ENCODE data around the gene ANKFN1.

Gene ANKFN1

GRCh38 chr17:56290101-56290801, 137.0 kb downstream of the ANKFN1 start:
- H3K27ac ChIP-seq, result no peak overlapping the region
- no peak for TF ChIP-seq CTCF (IDR thresholded peaks at IDR 0.05)
- TF ChIP-seq ZFX (IDR thresholded peaks at IDR 0.05; ENCODE audit: borderline replicate concordance), result no peak

GRCh38 chr17:56290802-56291118, 137.5 kb downstream of the ANKFN1 start:
- no peak for TF ChIP-seq ZFX (IDR thresholded peaks at IDR 0.05; ENCODE audit: borderline replicate concordance)
- no peak for TF ChIP-seq CTCF (IDR thresholded peaks at IDR 0.05)
- no peak overlapping the region for H3K27ac ChIP-seq

GRCh38 chr17:56291226-56291805, 138.0 kb downstream of the ANKFN1 start:
- no peak for TF ChIP-seq CTCF (IDR thresholded peaks at IDR 0.05)
- H3K27ac ChIP-seq, result no peak overlapping the region

GRCh38 chr17:56292010-56292409, 138.7 kb downstream of the ANKFN1 start:
- TF ChIP-seq CTCF (IDR thresholded peaks at IDR 0.05), result no peak
- TF ChIP-seq ZFX (IDR thresholded peaks at IDR 0.05; ENCODE audit: borderline replicate concordance), result no peak
- H3K27ac ChIP-seq, result no peak overlapping the region

- H3K27ac ChIP-seq, result no peak overlapping the region
- TF ChIP-seq CTCF (IDR thresholded peaks at IDR 0.05) (no peak), ZFX (IDR thresholded peaks at IDR 0.05; ENCODE audit: borderline replicate concordance) (no peak)
Observed at GRCh38 chr17:56292578-56292977, 139.3 kb downstream of the ANKFN1 start.

- no peak overlapping the region for H3K27ac ChIP-seq
- TF ChIP-seq ZFX (IDR thresholded peaks at IDR 0.05; ENCODE audit: borderline replicate concordance) (no peak), CTCF (IDR thresholded peaks at IDR 0.05) (no peak)
Observed at GRCh38 chr17:56297184-56297583, 143.9 kb downstream of the ANKFN1 start.

GRCh38 chr17:56298846-56299245, 145.6 kb downstream of the ANKFN1 start:
- TF ChIP-seq ZFX (IDR thresholded peaks at IDR 0.05; ENCODE audit: borderline replicate concordance) (no peak), CTCF (IDR thresholded peaks at IDR 0.05) (no peak)
- H3K27ac ChIP-seq, result no peak overlapping the region

Data from 22Rv1 (cell line).